ENCODE results near the gene SPATA6. TPM values are rescaled to one million over a fixed set of nuclear protein-coding genes. Genes with fewer than 3 reads are reported as not detected.

SPATA6 gene
- 44.5 TPM for total RNA-seq

DNA sequence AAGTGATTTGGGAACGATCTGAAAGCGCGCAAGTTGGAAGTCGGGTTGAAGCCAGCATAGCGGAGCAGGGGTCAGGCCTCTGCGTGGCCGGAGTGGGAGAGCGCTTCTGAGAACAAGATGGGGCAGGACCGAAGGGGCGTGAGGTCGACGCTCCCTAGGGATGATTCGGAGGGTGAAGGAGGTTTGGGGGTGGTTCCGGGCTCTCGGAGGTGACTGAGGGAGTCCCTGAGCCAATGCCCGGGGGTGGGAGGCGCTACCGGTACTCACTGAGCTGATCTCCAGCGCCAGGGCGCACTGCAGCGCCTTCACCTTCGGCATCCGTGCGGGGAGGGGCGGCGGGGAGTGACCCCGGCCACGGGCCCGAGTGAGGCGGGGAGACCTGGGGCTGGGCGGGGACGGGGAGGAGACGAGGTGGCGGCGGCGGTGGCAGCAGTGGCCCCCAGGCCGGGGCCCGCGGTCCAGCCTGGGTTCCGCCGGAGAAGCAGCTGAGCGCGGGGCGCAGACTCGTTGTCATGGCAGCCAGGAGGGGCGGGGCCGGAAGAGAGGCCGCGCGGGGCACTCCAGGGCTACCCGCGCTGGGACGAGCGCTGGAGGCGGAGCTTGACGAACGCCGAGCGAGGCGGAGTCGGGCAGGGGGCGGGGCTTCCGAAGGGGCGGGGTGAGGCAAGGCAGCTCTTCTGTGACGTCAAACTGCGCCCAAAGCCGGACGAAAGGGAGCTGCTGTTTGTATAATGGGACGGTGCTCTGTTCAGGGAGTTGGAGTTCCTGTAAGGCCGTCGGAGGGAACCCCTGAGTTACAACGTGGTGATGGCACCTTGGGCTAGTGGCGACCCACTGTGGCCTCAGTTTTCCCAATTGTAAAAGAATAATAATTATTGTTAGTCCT, at the start of gene SPATA6:
Gene SPATA6, minus strand, starts transcription at position 514 of the 886 bp plus-strand sequence. Its CDS starts 196 bp downstream, at position 318.

Small RNA genes lying within 50 kb of the gene (small RNA-seq; reads per million reads assigned to genes)
- gene RNU4-61P (not detected), gene RNU6-723P (not detected)

Other genes starting within 250 kb of the SPATA6 start
- 0.46 TPM for gene SLC5A9, start 249.5 kb downstream of the SPATA6 start, total RNA-seq